Measurements from ENCODE around the gene CDC42SE1. TPM values are rescaled to one million over a fixed set of nuclear protein-coding genes. Genes with fewer than 3 reads are reported as not detected.
A peak's percentile ranks its signal among the peaks of the same experiment; 100 is the strongest.
"Not testable (repeated sequence)": the region's sequence is repeated elsewhere in the genome, so short reads cannot be mapped to it uniquely, and the experiment has no call there.

The CDC42SE1 gene
- total and polyA plus RNA-seq, 12 donors, result 26.1 to 45.6 (median 30.5) TPM

GRCh38 chr1:151098126-151098525 lies 38.7 kb upstream of the CDC42SE1 start:
- peaks cover 0 to 69% (median 11%) of the 10 kb centered on the region in 9 donors for H3K36me3 ChIP-seq
- intact Hi-C loops (cut with DNase I), result loop anchor here in 4 of 10 donors (2.0 to 10.0 kb wide), 3 partner anchors 59 to 157 kb away; partner anchors contain the start of genes TNFAIP8L2 (in 3 of the 4) and PSMD4 (in 1 of the 4)
- TF ChIP-seq, protein P1, sequence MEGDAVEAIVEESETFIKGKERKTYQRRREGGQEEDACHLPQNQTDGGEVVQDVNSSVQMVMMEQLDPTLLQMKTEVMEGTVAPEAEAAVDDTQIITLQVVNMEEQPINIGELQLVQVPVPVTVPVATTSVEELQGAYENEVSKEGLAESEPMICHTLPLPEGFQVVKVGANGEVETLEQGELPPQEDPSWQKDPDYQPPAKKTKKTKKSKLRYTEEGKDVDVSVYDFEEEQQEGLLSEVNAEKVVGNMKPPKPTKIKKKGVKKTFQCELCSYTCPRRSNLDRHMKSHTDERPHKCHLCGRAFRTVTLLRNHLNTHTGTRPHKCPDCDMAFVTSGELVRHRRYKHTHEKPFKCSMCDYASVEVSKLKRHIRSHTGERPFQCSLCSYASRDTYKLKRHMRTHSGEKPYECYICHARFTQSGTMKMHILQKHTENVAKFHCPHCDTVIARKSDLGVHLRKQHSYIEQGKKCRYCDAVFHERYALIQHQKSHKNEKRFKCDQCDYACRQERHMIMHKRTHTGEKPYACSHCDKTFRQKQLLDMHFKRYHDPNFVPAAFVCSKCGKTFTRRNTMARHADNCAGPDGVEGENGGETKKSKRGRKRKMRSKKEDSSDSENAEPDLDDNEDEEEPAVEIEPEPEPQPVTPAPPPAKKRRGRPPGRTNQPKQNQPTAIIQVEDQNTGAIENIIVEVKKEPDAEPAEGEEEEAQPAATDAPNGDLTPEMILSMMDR (IDR thresholded peaks at IDR 0.05), result no peak
- 95 to 100% methylated on average over 1 of the region's 1 CpG for WGBS, 2 donors
- H3K4me3 ChIP-seq, result no peak overlapping the region
- ATAC-seq (no peak), DNase-seq (no peak)
- no peaks in the 10 kb centered on the region for H3K4me1 ChIP-seq
- no peaks in the 10 kb centered on the region for H3K27me3 ChIP-seq
- H3K9me3 ChIP-seq, result no peaks in the 10 kb centered on the region
- H3K27ac ChIP-seq, result no peak overlapping the region

DNA sequence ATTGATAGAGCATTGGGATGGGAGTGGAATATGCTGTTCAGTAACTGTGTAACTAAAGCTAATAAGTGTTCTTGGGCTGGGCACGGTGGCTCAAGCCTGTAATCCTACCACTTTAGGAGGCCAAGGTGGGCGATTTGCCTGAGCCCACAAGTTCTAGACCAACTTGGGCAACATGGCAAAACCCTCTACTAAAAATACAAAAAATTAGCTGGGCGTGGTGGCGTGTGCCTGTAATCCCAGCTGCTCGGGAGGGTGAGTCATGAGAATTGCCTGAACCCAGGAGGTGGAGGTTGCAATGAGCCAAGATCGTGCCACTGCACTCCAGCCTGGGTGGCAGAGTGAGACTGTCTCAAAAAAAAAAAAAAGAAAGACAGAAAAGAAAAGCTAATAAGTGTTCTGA lies 38.0 kb upstream of the CDC42SE1 start:
- not testable (repeated sequence) for H3K4me3 ChIP-seq, H3K4me1 ChIP-seq, H3K27me3 ChIP-seq, H3K27ac ChIP-seq, DNase-seq, H3K9me3 ChIP-seq, ATAC-seq
- peaks cover 0 to 66% (median 11%) of the 10 kb centered on the region in 9 donors for H3K36me3 ChIP-seq
- intact Hi-C loops (cut with DNase I), result loop anchor here in 2 of 10 donors (5.0 to 10.0 kb wide), 2 partner anchors 60 to 157 kb away; partner anchors contain the start of genes PSMD4 (in 1 of the 2) and TNFAIP8L2 (in 1 of the 2)
- WGBS, 2 donors, result 92 to 93% methylated on average over 6 of the region's 6 CpGs

- ATAC-seq (no peak), DNase-seq (no peak)
- no peaks in the 10 kb centered on the region for H3K4me1 ChIP-seq
- H3K27ac ChIP-seq, result no peak overlapping the region
- intact Hi-C loops (cut with DNase I), result loop anchor here in 1 of 10 donors (10.0 kb wide), 1 partner anchor 159 kb away; no protein-coding TSS in a partner anchor
- no peaks in the 10 kb centered on the region for H3K9me3 ChIP-seq
- no peak overlapping the region for H3K4me3 ChIP-seq
- 75 to 82% methylated on average over 4 of the region's 4 CpGs for WGBS, 2 donors
- peaks cover 0 to 24% (median 0%) of the 10 kb centered on the region in 9 donors for H3K36me3 ChIP-seq
- no peaks in the 10 kb centered on the region for H3K27me3 ChIP-seq
- TF ChIP-seq, protein P1 (IDR thresholded peaks at IDR 0.05), result no peak
Measured at GRCh38 chr1:151085953-151086559, 26.6 kb upstream of the CDC42SE1 start.

DNA sequence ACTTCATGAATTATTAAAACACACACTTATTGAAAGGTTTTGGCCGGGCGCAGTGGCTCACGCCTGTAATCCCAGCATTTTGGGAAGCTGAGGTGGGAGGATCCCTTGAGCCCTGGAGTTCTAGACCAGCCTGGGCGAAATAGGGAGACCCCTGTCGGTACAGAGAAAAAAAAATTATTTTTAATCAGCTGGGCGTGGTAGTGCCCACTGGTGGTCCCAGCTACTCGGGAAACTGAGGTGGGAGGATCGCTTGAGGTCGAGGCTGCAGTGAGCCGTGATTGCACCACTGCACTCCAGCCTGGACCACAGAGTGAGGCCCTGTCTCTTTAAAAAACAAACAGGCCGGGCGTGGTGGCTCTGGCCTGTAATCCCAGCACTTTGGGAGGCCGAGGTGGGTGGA lies 12.8 kb upstream of the CDC42SE1 start:
- Histone ChIP-seq H3K27ac (peak overlapping the region in 7 of 10 donors; percentile 96 to 100 (median 99)), H3K36me3 (peaks cover 0 to 31% (median 0%) of the 10 kb centered on the region in 9 donors), H3K4me1 (peaks cover 4 to 29% (median 20%) of the 10 kb centered on the region in 9 donors), H3K27me3 (no peaks in the 10 kb centered on the region), H3K4me3 (no peak overlapping the region), H3K9me3 (no peaks in the 10 kb centered on the region)
- intact Hi-C loops (cut with DNase I), result loop anchor here in 3 of 10 donors (5.0 to 10.0 kb wide), 3 partner anchors 47 to 75 kb away; partner anchors contain the start of gene SEMA6C (in 1 of the 3)
- DNase-seq, result no peak
- no peak for ATAC-seq
- TF ChIP-seq, protein P1 (IDR thresholded peaks at IDR 0.05), result peak in 1 of 9 donors; percentile 21
- WGBS, 2 donors, result 81 to 85% methylated on average over 13 of the region's 13 CpGs
